Smooth muscle cell (in vitro differentiated cells): ENCODE measurements around the gene C6orf47. TPM values are rescaled to one million over a fixed set of nuclear protein-coding genes. Genes with fewer than 3 reads are reported as not detected.

Experiments
- DNase-seq: peaks from one replicate; lab custom pipeline; 2025; ENCODE audit not compliant: unreplicated experiment; lab: John Stamatoyannopoulos, UW
- H2AFZ ChIP-seq: fragments of 200-600 bp; sonication (generic); 2 replicates; pipeline ENCODE4 v1.6.0; 2016; ENCODE audit warnings: antibody characterized with exemption, low read depth, mild to moderate bottlenecking
- H3F3A ChIP-seq: fragments of 200-600 bp; sonication (generic); 2 replicates; pipeline ENCODE4 v1.6.0; 2017; ENCODE audit warnings: antibody characterized with exemption, low read depth
- H3K27ac ChIP-seq: fragments of 200-600 bp; sonication (generic); 2 replicates; pipeline ENCODE4 v1.5.1; 2016; ENCODE audit warnings: low read depth, mild to moderate bottlenecking
- H3K27me3 ChIP-seq: fragments of 200-600 bp; sonication (generic); 2 replicates; pipeline ENCODE4 v1.6.1; 2016; ENCODE audit warnings: low read depth, mild to moderate bottlenecking
- H3K36me3 ChIP-seq: fragments of 200-600 bp; sonication (generic); 2 replicates; pipeline ENCODE4 v1.5.1; 2016; ENCODE audit warnings: low read depth
- H3K4me1 ChIP-seq: fragments of 200-600 bp; sonication (generic); 2 replicates; pipeline ENCODE4 v1.5.1; 2016; ENCODE audit warnings: low read depth
- H3K4me2 ChIP-seq: fragments of 200-600 bp; sonication (generic); 2 replicates; pipeline ENCODE4 v1.6.0; 2016; ENCODE audit warnings: mild to moderate bottlenecking
- H3K4me3 ChIP-seq: fragments of 200-600 bp; sonication (generic); 2 replicates; pipeline ENCODE4 v1.5.1; 2016; ENCODE audit warnings: mild to moderate bottlenecking
- H3K79me2 ChIP-seq: fragments of 200-600 bp; sonication (generic); 2 replicates; pipeline ENCODE4 v1.6.0; 2016; ENCODE audit warnings: low read depth, mild to moderate bottlenecking
- H3K9ac ChIP-seq: fragments of 200-600 bp; sonication (generic); 2 replicates; pipeline ENCODE4 v1.6.0; 2016; ENCODE audit warnings: low read depth
- H3K9me3 ChIP-seq: fragments of 200-600 bp; sonication (generic); replicated peaks from 2 replicates; pipeline ENCODE4 v1.5.1; 2016; ENCODE audit warnings: low read depth
- H4K20me1 ChIP-seq: fragments of 200-600 bp; sonication (generic); 2 replicates; pipeline ENCODE4 v1.6.0; 2016; ENCODE audit warnings: low read depth
- CTCF ChIP-seq: fragments of 200-600 bp; sonication (generic); IDR thresholded peaks from 2 replicates; pipeline ENCODE4 v1.5.1; 2017; ENCODE audit warnings: borderline replicate concordance, mild to moderate bottlenecking, antibody characterized with exemption; ENCODE audit not compliant: insufficient read depth, poor library complexity, severe bottlenecking
- WGBS: methylation state at CpG from one replicate; pipeline ENCODE4 v1.1.7; 2016; ENCODE audit warnings: low lambda C conversion rate; 5-methylcytosine and 5-hydroxymethylcytosine counted together
- polyA plus RNA-seq: library from polyadenylated mRNA; unstranded; fragments of >200 nt; fragmentation: Nextera tagmentation; extraction: Ambion mirVana; gene quantifications from 2 replicates; pipeline ENCODE4 v1.2.1, GENCODE V29; 2016
- total RNA-seq: library from RNA; depleted of rRNA; stranded (reverse); fragments of >200 nt; gene quantifications from 2 replicates; pipeline ENCODE4 v1.2.3, GENCODE V29; 2014

The C6orf47 gene
- total and polyA plus RNA-seq, 2 experiments from 2014 or later = 7.1 to 15.5 TPM

GRCh38 chr6:31614684-31615578, 45.6 kb downstream of the C6orf47 start, which contains the start of gene AIF1:
AIF1 (plus strand) TSS chr6:31615234; CDS start chr6:31615330, 96 bp downstream.
- no peaks in the 10 kb centered on the region for H4K20me1 ChIP-seq
- H3K79me2 ChIP-seq = no peaks in the 10 kb centered on the region
- H3K4me1 ChIP-seq = no peaks in the 10 kb centered on the region
- no peak within 1 kb of the TSS for H3K27ac ChIP-seq
- H3K27me3 ChIP-seq = no peaks in the 10 kb centered on the region
- no peak within 1 kb of the TSS for H2AFZ ChIP-seq
- no peak for TF ChIP-seq CTCF
- H3K9ac ChIP-seq = no peak within 1 kb of the TSS
- no peak within 1 kb of the TSS for H3K4me2 ChIP-seq
- H3K9me3 ChIP-seq = no peaks in the 10 kb centered on the region
- 73% methylated on average over 5 of the region's 6 CpGs for WGBS
- H3K36me3 ChIP-seq = no peaks in the 10 kb centered on the region
- H3F3A ChIP-seq = no peaks in the 10 kb centered on the region
- no peak for DNase-seq
- no peak within 1 kb of the TSS for H3K4me3 ChIP-seq

GRCh38 chr6:31614075-31614619, 46.4 kb downstream of the C6orf47 start:
- Histone ChIP-seq H3K27ac (no peak overlapping the region), H3K79me2 (no peaks in the 10 kb centered on the region), H3F3A (no peaks in the 10 kb centered on the region), H2AFZ (no peak overlapping the region), H3K9me3 (no peaks in the 10 kb centered on the region), H3K4me1 (no peaks in the 10 kb centered on the region), H3K36me3 (no peaks in the 10 kb centered on the region), H3K9ac (no peak overlapping the region), H3K27me3 (no peaks in the 10 kb centered on the region), H3K4me2 (no peak overlapping the region), H3K4me3 (no peak overlapping the region), H4K20me1 (no peaks in the 10 kb centered on the region)
- no peak for TF ChIP-seq CTCF
- DNase-seq = no peak
- 79% methylated on average over 8 of the region's 8 CpGs for WGBS

GRCh38 chr6:31610968-31611367, 49.6 kb downstream of the C6orf47 start:
- no peak for DNase-seq
- H3K27me3 ChIP-seq = no peaks in the 10 kb centered on the region
- H3K9me3 ChIP-seq = no peaks in the 10 kb centered on the region
- H4K20me1 ChIP-seq = no peaks in the 10 kb centered on the region
- H3K27ac ChIP-seq = no peak overlapping the region
- H3K4me3 ChIP-seq = no peak overlapping the region
- H3K79me2 ChIP-seq = no peaks in the 10 kb centered on the region
- H3K4me2 ChIP-seq = no peak overlapping the region
- no peaks in the 10 kb centered on the region for H3F3A ChIP-seq
- H3K36me3 ChIP-seq = no peaks in the 10 kb centered on the region
- H3K4me1 ChIP-seq = no peaks in the 10 kb centered on the region
- no peak overlapping the region for H3K9ac ChIP-seq
- 85% methylated on average over 4 of the region's 4 CpGs for WGBS
- no peak overlapping the region for H2AFZ ChIP-seq
- TF ChIP-seq CTCF = no peak
